Measurements from ENCODE around the gene UBQLN3. TPM values are rescaled to one million over a fixed set of nuclear protein-coding genes. Genes with fewer than 3 reads are reported as not detected.

The UBQLN3 gene
- total RNA-seq, 1 experiment from 2014 or later = not detected

GRCh38 chr11:5547982-5548381 lies 38.2 kb upstream of the UBQLN3 start:
- no peaks in the 10 kb centered on the region for H3K79me2 ChIP-seq (ENCODE audit: insufficient read depth, low read length)
- RAD21 ChIA-PET (ENCODE audit: low non-redundant PET in 1 of 2, low total read pairs in 2 of 2, uncharacterized antibody in 2 of 2, unreplicated experiment in 2 of 2) = no interaction called here
- H3K9me2 ChIP-seq (ENCODE audit: insufficient read depth) = no peaks in the 10 kb centered on the region
- BruUV-seq (replicated peaks) = no TSS peak
- no peak for TF ChIP-seq RAD21 (IDR thresholded peaks at IDR 0.05; ENCODE audit: low read depth)
- no peak for TF ChIP-seq POLR2A (IDR thresholded peaks at IDR 0.05; ENCODE audit: borderline replicate concordance, extremely low read depth, insufficient read depth, insufficient read length)
- TF ChIP-seq CBX3 (IDR thresholded peaks at IDR 0.05; ENCODE audit: low read depth) = no peak
- no peak for TF ChIP-seq SIN3A (IDR thresholded peaks at IDR 0.05; ENCODE audit: low read depth)
- TF ChIP-seq YY1 (IDR thresholded peaks at IDR 0.05; ENCODE audit: extremely low read depth, insufficient replicate concordance, low read depth, low read length) = no peak
- no peak for TF ChIP-seq MAX (IDR thresholded peaks at IDR 0.05)
- H3K36me3 ChIP-seq (ENCODE audit: control insufficient read depth in 1 of 2, insufficient read depth in 2 of 2, low read length in 2 of 2) = no peaks in the 10 kb centered on the region
- no peak overlapping the region for H3K4me2 ChIP-seq (ENCODE audit: low read length)
- no peaks in the 10 kb centered on the region for H3K9me3 ChIP-seq (ENCODE audit: control insufficient read depth in 1 of 2, insufficient read depth in 1 of 2, low read depth in 1 of 2, low read length in 2 of 2)
- peaks cover 3 to 13% of the 10 kb centered on the region in 2 experiments for H3K4me1 ChIP-seq (ENCODE audit: control insufficient read depth in 1 of 2, insufficient read depth in 2 of 2, low read length in 2 of 2)
- no peaks in the 10 kb centered on the region for H3K27me3 ChIP-seq (ENCODE audit: insufficient read depth, low read length)
- CTCF ChIA-PET = no interaction called here
- intact Hi-C loops (cut with micrococcal nuclease) = no loop called here
- ATAC-seq (no peak), DNase-seq (ENCODE audit: low read depth, low spot score) (no peak)
- H2AFZ ChIP-seq (ENCODE audit: low read depth, low read length, poor library complexity, severe bottlenecking) = no peak overlapping the region
- POLR2A ChIA-PET = no interaction called here
- no peak overlapping the region for H3K4me3 ChIP-seq (replicated peaks in 1 of 2; ENCODE audit: low read depth in 1 of 2, low read length in 2 of 2)
- no peaks in the 10 kb centered on the region for H4K20me1 ChIP-seq (ENCODE audit: insufficient read depth)
- no peak overlapping the region for H3K27ac ChIP-seq (ENCODE audit: low read depth, low read length)
- no peak overlapping the region for H3K9ac ChIP-seq (ENCODE audit: low read length)

GRCh38 chr11:5546457-5546856 lies 36.7 kb upstream of the UBQLN3 start:
- H4K20me1 ChIP-seq (ENCODE audit: insufficient read depth) = no peaks in the 10 kb centered on the region
- ChIA-PET POLR2A (no interaction called here), CTCF (no interaction called here), RAD21 (ENCODE audit: low non-redundant PET in 1 of 2, low total read pairs in 2 of 2, uncharacterized antibody in 2 of 2, unreplicated experiment in 2 of 2) (no interaction called here)
- H3K27ac ChIP-seq (ENCODE audit: low read depth, low read length) = no peak overlapping the region
- H3K9ac ChIP-seq (ENCODE audit: low read length) = no peak overlapping the region
- DNase-seq (ENCODE audit: low read depth, low spot score) (no peak), ATAC-seq (no peak)
- TF ChIP-seq MAX (IDR thresholded peaks at IDR 0.05) (no peak), SP1 (IDR thresholded peaks at IDR 0.05; ENCODE audit: low read depth) (no peak), SIN3A (IDR thresholded peaks at IDR 0.05; ENCODE audit: low read depth) (no peak), ELF1 (IDR thresholded peaks at IDR 0.05; ENCODE audit: borderline replicate concordance, low read depth) (no peak), ZFX (IDR thresholded peaks at IDR 0.05) (no peak), POLR2AphosphoS5 (IDR thresholded peaks at IDR 0.05; ENCODE audit: low read depth, low read length) (no peak), EZH2phosphoT487 (IDR thresholded peaks at IDR 0.05; ENCODE audit: borderline replicate concordance) (no peak), ZBTB33 (IDR thresholded peaks at IDR 0.05; ENCODE audit: extremely low read depth, insufficient replicate concordance, low read length) (no peak), TCF7L2 (IDR thresholded peaks at IDR 0.05; ENCODE audit: borderline replicate concordance, extremely low read depth, insufficient read depth, insufficient read length) (no peak), POLR2A (IDR thresholded peaks at IDR 0.05; ENCODE audit: borderline replicate concordance, extremely low read depth, insufficient read depth, insufficient read length) (no peak), YY1 (IDR thresholded peaks at IDR 0.05; ENCODE audit: extremely low read depth, insufficient replicate concordance, low read depth, low read length) (no peak), EZH2 (IDR thresholded peaks at IDR 0.05) (no peak), SRF (IDR thresholded peaks at IDR 0.05; ENCODE audit: low read depth) (no peak), JUND (IDR thresholded peaks at IDR 0.05) (no peak), ZNF274 (IDR thresholded peaks at IDR 0.05; ENCODE audit: low read depth, low read length) (no peak), CBX3 (IDR thresholded peaks at IDR 0.05; ENCODE audit: low read depth) (no peak)
- no peaks in the 10 kb centered on the region for H3K79me2 ChIP-seq (ENCODE audit: insufficient read depth, low read length)
- H3K27me3 ChIP-seq (ENCODE audit: insufficient read depth, low read length) = no peaks in the 10 kb centered on the region
- peaks cover 3 to 13% of the 10 kb centered on the region in 2 experiments for H3K4me1 ChIP-seq (ENCODE audit: control insufficient read depth in 1 of 2, insufficient read depth in 2 of 2, low read length in 2 of 2)
- H3K9me3 ChIP-seq (ENCODE audit: control insufficient read depth in 1 of 2, insufficient read depth in 1 of 2, low read depth in 1 of 2, low read length in 2 of 2) = no peaks in the 10 kb centered on the region
- intact Hi-C loops (cut with micrococcal nuclease) = no loop called here
- H3K4me2 ChIP-seq (ENCODE audit: low read length) = no peak overlapping the region
- H2AFZ ChIP-seq (ENCODE audit: low read depth, low read length, poor library complexity, severe bottlenecking) = no peak overlapping the region
- H3K36me3 ChIP-seq (ENCODE audit: control insufficient read depth in 1 of 2, insufficient read depth in 2 of 2, low read length in 2 of 2) = no peaks in the 10 kb centered on the region
- no TSS peak for BruUV-seq (replicated peaks)
- no peak overlapping the region for H3K4me3 ChIP-seq (replicated peaks in 1 of 2; ENCODE audit: low read depth in 1 of 2, low read length in 2 of 2)
- no peaks in the 10 kb centered on the region for H3K9me2 ChIP-seq (ENCODE audit: insufficient read depth)

Data from HCT116 (cell line).